Measurements from ENCODE around the gene FGF3. TPM values are rescaled to one million over a fixed set of nuclear protein-coding genes. Genes with fewer than 3 reads are reported as not detected.

The FGF3 gene
- total RNA-seq, 1 donor from 2014 or later = not detected

DNA sequence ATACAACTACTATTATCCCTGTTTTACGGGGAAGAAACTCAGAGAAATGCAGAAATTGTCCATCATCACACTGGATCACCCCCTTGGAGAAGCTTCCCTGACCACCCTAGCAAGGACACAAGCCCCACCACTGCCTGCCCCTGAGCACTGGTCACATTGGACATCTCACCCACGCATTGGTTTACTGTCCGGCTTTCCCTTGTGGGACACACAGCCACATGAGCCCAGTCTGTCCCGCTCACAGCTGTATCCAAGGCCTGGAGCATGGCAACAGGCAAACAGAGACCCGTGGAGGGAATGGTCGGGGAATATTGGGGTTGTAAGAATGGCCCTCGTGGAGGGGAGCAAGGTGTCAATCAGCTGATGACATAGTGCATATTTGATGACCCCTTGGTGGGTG is 42.7 kb upstream of the FGF3 start:
- Histone ChIP-seq H3K27me3 (ENCODE audit: low read depth) (peaks cover 94% of the 10 kb centered on the region), H3K36me3 (no peaks in the 10 kb centered on the region), H3K9me3 (replicated peaks) (no peaks in the 10 kb centered on the region), H3K4me3 (no peak overlapping the region), H3K4me1 (no peaks in the 10 kb centered on the region), H3K27ac (replicated peaks) (no peak overlapping the region)
- TF ChIP-seq, protein P1, sequence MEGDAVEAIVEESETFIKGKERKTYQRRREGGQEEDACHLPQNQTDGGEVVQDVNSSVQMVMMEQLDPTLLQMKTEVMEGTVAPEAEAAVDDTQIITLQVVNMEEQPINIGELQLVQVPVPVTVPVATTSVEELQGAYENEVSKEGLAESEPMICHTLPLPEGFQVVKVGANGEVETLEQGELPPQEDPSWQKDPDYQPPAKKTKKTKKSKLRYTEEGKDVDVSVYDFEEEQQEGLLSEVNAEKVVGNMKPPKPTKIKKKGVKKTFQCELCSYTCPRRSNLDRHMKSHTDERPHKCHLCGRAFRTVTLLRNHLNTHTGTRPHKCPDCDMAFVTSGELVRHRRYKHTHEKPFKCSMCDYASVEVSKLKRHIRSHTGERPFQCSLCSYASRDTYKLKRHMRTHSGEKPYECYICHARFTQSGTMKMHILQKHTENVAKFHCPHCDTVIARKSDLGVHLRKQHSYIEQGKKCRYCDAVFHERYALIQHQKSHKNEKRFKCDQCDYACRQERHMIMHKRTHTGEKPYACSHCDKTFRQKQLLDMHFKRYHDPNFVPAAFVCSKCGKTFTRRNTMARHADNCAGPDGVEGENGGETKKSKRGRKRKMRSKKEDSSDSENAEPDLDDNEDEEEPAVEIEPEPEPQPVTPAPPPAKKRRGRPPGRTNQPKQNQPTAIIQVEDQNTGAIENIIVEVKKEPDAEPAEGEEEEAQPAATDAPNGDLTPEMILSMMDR (IDR thresholded peaks at IDR 0.05; ENCODE audit: borderline replicate concordance) = no peak
- intact Hi-C loops (cut with micrococcal nuclease) = no loop called here
- no peak for DNase-seq

DNA sequence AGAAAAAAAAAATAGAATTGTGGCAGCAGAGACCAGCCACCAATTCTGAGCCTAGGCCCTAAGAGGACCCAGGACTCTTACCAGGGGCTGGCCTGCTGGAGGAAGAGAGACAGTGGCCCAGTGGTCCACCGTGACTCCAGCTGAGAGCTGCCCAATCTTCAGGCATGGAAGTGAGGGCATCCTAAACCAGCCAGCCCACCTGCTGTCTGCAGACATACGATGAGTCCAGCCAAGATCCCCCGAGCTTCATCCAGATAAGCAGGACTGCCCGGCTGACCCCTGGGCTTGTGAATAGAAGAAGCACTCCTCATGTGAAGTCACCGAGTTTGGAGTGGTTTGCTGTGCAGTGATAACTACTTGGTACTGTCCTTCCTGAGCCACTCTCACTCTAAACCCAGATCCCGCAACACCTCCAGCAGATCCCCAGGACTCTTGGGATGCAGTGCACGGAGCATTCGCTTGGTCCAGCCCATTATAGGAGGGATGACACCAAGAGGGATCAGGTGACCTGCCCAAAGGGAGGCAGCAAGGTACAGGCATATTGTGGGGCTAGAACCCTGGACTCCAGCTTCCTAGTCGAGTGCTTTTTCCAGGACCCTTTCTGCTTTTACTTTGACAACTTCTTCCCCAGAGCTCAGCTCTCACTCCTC is 41.7 kb upstream of the FGF3 start:
- H3K27me3 ChIP-seq (ENCODE audit: low read depth) = peaks cover 93% of the 10 kb centered on the region

DNA sequence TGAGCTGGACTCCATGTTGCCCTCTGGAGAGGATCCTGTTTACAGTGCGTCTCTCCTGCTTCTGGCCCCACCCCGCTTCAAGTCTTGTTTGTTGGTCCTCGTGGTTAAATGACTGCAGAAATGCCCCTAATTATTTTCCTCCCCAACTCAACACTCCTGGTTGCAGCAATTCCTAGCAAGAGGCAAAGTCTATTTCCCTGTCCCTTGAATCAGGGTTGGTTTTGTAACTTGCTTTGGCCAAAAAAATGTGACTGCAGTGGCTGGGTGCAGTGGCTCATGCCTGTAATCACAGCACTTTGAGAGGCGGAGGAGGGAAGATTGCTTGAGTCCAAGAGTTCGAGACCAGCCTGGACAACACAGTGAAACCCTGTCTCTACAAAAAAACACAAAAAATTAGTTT is 41.0 kb upstream of the FGF3 start:
- no peak overlapping the region for H3K4me3 ChIP-seq
- TF ChIP-seq, protein P1 (IDR thresholded peaks at IDR 0.05; ENCODE audit: borderline replicate concordance) = no peak
- H3K9me3 ChIP-seq (replicated peaks) = no peaks in the 10 kb centered on the region
- no peaks in the 10 kb centered on the region for H3K36me3 ChIP-seq
- peaks cover 93% of the 10 kb centered on the region for H3K27me3 ChIP-seq (ENCODE audit: low read depth)
- DNase-seq = no peak
- H3K27ac ChIP-seq (replicated peaks) = no peak overlapping the region
- intact Hi-C loops (cut with micrococcal nuclease) = no loop called here
- no peaks in the 10 kb centered on the region for H3K4me1 ChIP-seq

More for the DNA sequence above, 41.7 kb upstream of the FGF3 start:
- DNase-seq = no peak
- no peak overlapping the region for H3K27ac ChIP-seq (replicated peaks)
- no peaks in the 10 kb centered on the region for H3K4me1 ChIP-seq
- intact Hi-C loops (cut with micrococcal nuclease) = no loop called here
- no peaks in the 10 kb centered on the region for H3K36me3 ChIP-seq
- H3K4me3 ChIP-seq = no peak overlapping the region
- H3K9me3 ChIP-seq (replicated peaks) = no peaks in the 10 kb centered on the region
- TF ChIP-seq, protein P1 (IDR thresholded peaks at IDR 0.05; ENCODE audit: borderline replicate concordance) = no peak

DNA sequence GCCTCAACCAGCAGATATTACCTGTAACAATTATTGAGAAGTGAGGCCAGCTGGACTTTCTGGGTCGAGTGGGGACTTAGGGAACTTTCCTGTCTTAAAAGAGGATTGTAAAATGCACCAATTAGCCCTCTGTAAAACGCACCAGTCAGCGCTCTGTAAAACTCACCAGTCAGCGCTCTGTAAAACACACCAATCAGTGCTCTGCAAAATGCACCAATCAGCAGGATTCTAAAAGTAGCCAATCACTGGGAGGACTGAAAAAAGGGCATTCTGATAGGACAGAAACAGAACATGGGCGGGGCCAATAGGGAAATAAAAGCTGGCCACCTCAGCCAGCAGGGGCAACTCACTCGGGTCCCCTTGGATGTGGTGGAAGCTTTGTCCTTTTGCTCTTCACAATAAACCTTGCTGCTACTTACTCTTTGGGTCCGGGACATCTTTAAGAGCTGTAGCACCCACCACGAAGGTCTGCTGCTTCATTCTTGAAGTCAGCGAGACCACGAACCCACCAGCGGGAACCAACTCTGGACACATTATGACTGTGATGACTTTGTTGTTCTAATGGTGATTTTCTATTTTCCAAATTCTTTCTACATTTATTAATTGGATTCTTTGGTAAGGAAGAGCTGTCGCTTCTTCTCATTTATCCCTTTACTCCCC is 40.2 kb upstream of the FGF3 start:
- no peak for DNase-seq
- Histone ChIP-seq H3K4me3 (no peak overlapping the region), H3K36me3 (no peaks in the 10 kb centered on the region), H3K4me1 (no peaks in the 10 kb centered on the region), H3K27me3 (ENCODE audit: low read depth) (peaks cover 93% of the 10 kb centered on the region), H3K9me3 (replicated peaks) (no peaks in the 10 kb centered on the region), H3K27ac (replicated peaks) (no peak overlapping the region)
- TF ChIP-seq, protein P1 (IDR thresholded peaks at IDR 0.05; ENCODE audit: borderline replicate concordance) = no peak
- intact Hi-C loops (cut with micrococcal nuclease) = no loop called here

DNA sequence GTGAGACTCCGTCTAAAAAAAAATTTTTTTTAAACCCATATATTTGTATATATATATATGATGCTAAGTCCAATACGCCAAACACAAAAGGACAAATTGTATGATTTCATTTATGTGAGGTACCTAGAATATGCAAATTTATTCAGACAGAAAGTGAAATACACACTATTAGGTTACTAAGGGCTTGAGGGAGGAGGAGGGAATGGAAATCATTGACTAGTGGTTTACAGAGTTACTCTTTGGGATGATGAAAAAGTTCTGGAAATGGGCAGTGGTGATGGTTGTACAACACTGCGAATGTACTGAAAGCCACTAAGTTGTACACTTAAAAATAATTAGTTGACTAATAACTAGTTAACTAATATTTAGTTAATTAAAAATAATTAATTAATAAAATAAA is 36.2 kb upstream of the FGF3 start:
- H3K27ac ChIP-seq (replicated peaks) = no peak overlapping the region
- no peak overlapping the region for H3K4me3 ChIP-seq
- H3K4me1 ChIP-seq = no peaks in the 10 kb centered on the region
- no peaks in the 10 kb centered on the region for H3K36me3 ChIP-seq
- H3K27me3 ChIP-seq (ENCODE audit: low read depth) = peaks cover 94% of the 10 kb centered on the region
- intact Hi-C loops (cut with micrococcal nuclease) = no loop called here
- H3K9me3 ChIP-seq (replicated peaks) = peaks cover 23% of the 10 kb centered on the region
- TF ChIP-seq, protein P1 (IDR thresholded peaks at IDR 0.05; ENCODE audit: borderline replicate concordance) = no peak
- DNase-seq = no peak
